ENCODE measurements around the gene ADGRL3.

DNA sequence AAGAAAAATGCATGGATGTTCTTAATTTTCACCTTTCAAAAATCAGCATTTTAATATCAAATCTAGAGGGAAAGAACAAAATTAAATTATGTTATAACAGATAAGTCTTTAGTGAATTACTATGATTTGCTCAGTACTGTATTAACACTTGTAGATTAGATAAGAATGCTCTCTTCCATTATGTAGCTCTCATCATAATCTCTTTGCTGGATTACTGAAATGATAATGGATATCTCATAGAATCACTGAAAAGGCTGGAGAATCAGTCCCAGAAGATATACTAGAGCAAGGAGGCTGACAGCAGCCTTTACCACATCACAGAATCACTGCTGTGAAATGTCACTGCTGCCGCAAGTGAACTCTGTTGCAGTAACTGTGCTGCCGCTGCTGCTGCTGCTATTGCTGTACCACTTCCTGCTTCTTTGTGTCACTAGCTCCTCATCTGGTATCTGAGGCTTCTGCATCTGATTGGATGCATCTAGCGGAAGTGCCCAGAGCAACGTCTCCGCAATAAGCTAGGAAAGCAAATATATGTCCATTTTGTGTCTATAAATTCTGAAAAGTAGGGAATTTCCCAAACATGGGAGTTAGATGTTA lies 738.2 kb downstream of the ADGRL3 start:
- TF ChIP-seq YY1 (IDR thresholded peaks at IDR 0.05) = no peak
- no peak for TF ChIP-seq EGR1 (IDR thresholded peaks at IDR 0.05; ENCODE audit: low read depth in 2 of 2)
- no peak for TF ChIP-seq CTCF (IDR thresholded peaks at IDR 0.05; ENCODE audit: low read depth, low read length, missing input control)
- no peak for TF ChIP-seq TAF1 (conservative IDR thresholded peaks at IDR 0.05)
- TF ChIP-seq FOXA1 (IDR thresholded peaks at IDR 0.05) = no peak
- no peak for TF ChIP-seq RAD21 (IDR thresholded peaks at IDR 0.05)

All from liver (tissue), 3 donors.